Measurements from ENCODE around the gene FIZ1. TPM values are rescaled to one million over a fixed set of nuclear protein-coding genes. Genes with fewer than 3 reads are reported as not detected.

FIZ1 gene
- total and polyA plus RNA-seq, 2 of the 4 experiments (the other 2 are of a cell fraction), result 1.3 to 5.9 TPM

DNA sequence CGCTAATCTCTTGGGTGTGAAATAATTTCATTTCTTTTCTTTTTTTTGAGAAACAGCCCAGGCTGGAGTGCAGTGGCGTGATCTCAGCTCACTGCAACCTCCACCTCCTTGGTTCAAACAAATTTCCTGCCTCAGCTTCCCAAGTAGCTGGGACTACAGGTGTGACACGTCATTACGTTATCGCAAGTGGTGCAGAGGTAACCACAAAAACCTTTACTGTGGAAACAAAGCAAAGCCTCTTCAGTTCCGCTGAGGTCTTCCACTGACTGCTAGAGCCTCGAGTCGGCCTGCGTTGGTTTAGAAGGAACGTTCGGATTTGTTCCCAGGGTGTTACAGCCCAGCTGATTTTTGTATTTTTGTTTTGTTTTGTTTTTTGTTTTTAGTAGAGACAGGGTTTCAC is 27.0 kb upstream of the FIZ1 start:
- H3K4me3 ChIP-seq (ENCODE audit: insufficient read depth, low read depth, low read length), result no peak overlapping the region
- ChIA-PET POLR2A (ENCODE audit: unreplicated experiment) (interaction anchor here (0.7 kb wide), 1 partner anchor 28 kb away, joined by 3 read pairs; the partner anchor contains the start of gene U2AF2), CTCF (no interaction called here)
- no peak overlapping the region for H4K8ac ChIP-seq (ENCODE audit: low read depth in 2 of 2, low read length in 2 of 2)
- H3K36me3 ChIP-seq (ENCODE audit: control insufficient read depth, insufficient read depth, low read length), result peaks cover 6% of the 10 kb centered on the region; the same call in 1 of the 2 replicates
- no peak overlapping the region for H4K91ac ChIP-seq (ENCODE audit: insufficient read depth, low read depth, low read length)
- no peak overlapping the region for H2BK15ac ChIP-seq (ENCODE audit: low read depth, low read length)
- no peak overlapping the region for H3K4ac ChIP-seq (ENCODE audit: low read depth, low read length)
- no peak overlapping the region for H3K23ac ChIP-seq (ENCODE audit: low read depth, low read length)
- in situ Hi-C loops (cut with MboI; ENCODE audit: low sequenced_read_pairs), result loop anchor here (25.0 kb wide), 2 partner anchors 339 to 514 kb away; partner anchors contain the start of genes BRSK1, HSPBP1 and PPP1R12C
- BruUV-seq (replicated peaks), result no TSS peak
- ATAC-seq (ENCODE audit: low read depth) (no peak), DNase-seq (no peak)
- H2BK120ac ChIP-seq (ENCODE audit: low read depth, low read length), result no peak overlapping the region
- H2AK9ac ChIP-seq (replicated peaks; ENCODE audit: low read depth, low read length, poor library complexity), result no peak overlapping the region
- no peak overlapping the region for H3K14ac ChIP-seq (replicated peaks; ENCODE audit: low read depth, low read length)
- TF ChIP-seq CTCF (conservative IDR thresholded peaks at IDR 0.05; ENCODE audit: low read depth, low read length) (no peak), NFE2L2 (IDR thresholded peaks at IDR 0.05; ENCODE audit: low read depth, low read length) (no peak), MAFK (IDR thresholded peaks at IDR 0.05; ENCODE audit: low read depth, low read length) (no peak), FOS (IDR thresholded peaks at IDR 0.05; ENCODE audit: low read depth, low read length) (no peak), MXI1 (IDR thresholded peaks at IDR 0.05; ENCODE audit: borderline replicate concordance, low read depth, low read length) (no peak), MAZ (IDR thresholded peaks at IDR 0.05; ENCODE audit: borderline replicate concordance, low read depth, low read length) (no peak), BHLHE40 (IDR thresholded peaks at IDR 0.05; ENCODE audit: low read depth, low read length) (no peak), SMC3 (IDR thresholded peaks at IDR 0.05; ENCODE audit: low read depth, low read length) (no peak), CHD1 (IDR thresholded peaks at IDR 0.05; ENCODE audit: low read depth, low read length) (no peak), POLR2A (IDR thresholded peaks at IDR 0.05; ENCODE audit: low read depth, low read length) (no peak), RCOR1 (IDR thresholded peaks at IDR 0.05; ENCODE audit: insufficient replicate concordance, low read length) (no peak), CEBPB (IDR thresholded peaks at IDR 0.05; ENCODE audit: low read depth, low read length) (no peak), RAD21 (IDR thresholded peaks at IDR 0.05; ENCODE audit: low read length) (no peak)
- TF ChIP-seq, protein P1, sequence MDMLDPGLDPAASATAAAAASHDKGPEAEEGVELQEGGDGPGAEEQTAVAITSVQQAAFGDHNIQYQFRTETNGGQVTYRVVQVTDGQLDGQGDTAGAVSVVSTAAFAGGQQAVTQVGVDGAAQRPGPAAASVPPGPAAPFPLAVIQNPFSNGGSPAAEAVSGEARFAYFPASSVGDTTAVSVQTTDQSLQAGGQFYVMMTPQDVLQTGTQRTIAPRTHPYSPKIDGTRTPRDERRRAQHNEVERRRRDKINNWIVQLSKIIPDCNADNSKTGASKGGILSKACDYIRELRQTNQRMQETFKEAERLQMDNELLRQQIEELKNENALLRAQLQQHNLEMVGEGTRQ (IDR thresholded peaks at IDR 0.05; ENCODE audit: low read depth, low read length), result no peak
- H4K5ac ChIP-seq (ENCODE audit: low read depth, low read length), result no peak overlapping the region
- 80% methylated on average over 3 of the region's 11 CpGs; no CpG with 5 or more reads in 1 of the 2 experiments for WGBS, 2 experiments (ENCODE audit: extremely low coverage in 2 of 2, insufficient read length in 1 of 2)
- no peak overlapping the region for H3K18ac ChIP-seq (ENCODE audit: low read depth, low read length)
- dilution Hi-C loops (cut with HindIII; ENCODE audit: low sequenced_read_pairs, unreplicated experiment), result no loop called here
- H2AK5ac ChIP-seq (ENCODE audit: low read depth, low read length), result no peak overlapping the region
- no peak overlapping the region for H3K4me2 ChIP-seq (ENCODE audit: low read depth, low read length)
- H3K9me3 ChIP-seq (ENCODE audit: control insufficient read depth, insufficient read depth, low read length), result no peaks in the 10 kb centered on the region
- H3K9ac ChIP-seq (ENCODE audit: low read depth, low read length), result no peak overlapping the region
- peaks cover 7 to 17% of the 10 kb centered on the region in 2 experiments for H3K79me1 ChIP-seq (ENCODE audit: low read depth in 1 of 2, low read length in 2 of 2)
- no peaks in the 10 kb centered on the region; the same call in 1 of the 2 replicates for H4K20me1 ChIP-seq (ENCODE audit: insufficient read depth, low read length)
- no peak overlapping the region for H3K27ac ChIP-seq (ENCODE audit: insufficient read depth, low read length)
- no peak overlapping the region for H2AFZ ChIP-seq (replicated peaks; ENCODE audit: low read length, poor library complexity)
- no peak overlapping the region for H2BK20ac ChIP-seq (ENCODE audit: low read depth, low read length)
- H2BK5ac ChIP-seq (ENCODE audit: low read depth, low read length, poor library complexity, severe bottlenecking), result no peak overlapping the region
- intact Hi-C loops (cut with micrococcal nuclease), result no loop called here
- H3K4me1 ChIP-seq (ENCODE audit: control insufficient read depth, insufficient read depth, low read length), result no peaks in the 10 kb centered on the region
- H3K27me3 ChIP-seq (ENCODE audit: control insufficient read depth, insufficient read depth, low read length), result no peaks in the 10 kb centered on the region
- no peaks in the 10 kb centered on the region for H3K9me1 ChIP-seq (ENCODE audit: insufficient read depth, low read length)
- H3K56ac ChIP-seq (ENCODE audit: extremely low read depth, insufficient read depth, low read length), result no peak overlapping the region
